A549 (cell line): ENCODE measurements around the gene PCNX1. TPM values are rescaled to one million over a fixed set of nuclear protein-coding genes. Genes with fewer than 3 reads are reported as not detected.

Source experiments
- ATAC-seq, 2 experiments: fragments of 200-7000 bp in 1 of 2; fragments of >200 bp in 1 of 2; cut with Nextera tagmentation in 1 of 2; cut with Tn5 transposase in 1 of 2; 3 replicates each; pipeline versions ENCODE4 v1.8.0 to v1.9.1; 2018 to 2020; ENCODE audit warnings: mild to moderate bottlenecking in 1 of 2, moderate library complexity in 1 of 2
- CTCF ChIA-PET: fragments of 300-600 bp; sonication (Branson Sonifier 250); formaldehyde crosslinking; extraction: SDS; loops from one replicate; lab custom pipeline; 2021; ENCODE audit warnings: antibody characterized with exemption, inconsistent platforms; lab: Yijun Ruan, JAX
- POLR2A ChIA-PET: fragments of 350-600 bp; formaldehyde crosslinking; extraction: SDS; loops from one replicate; lab custom pipeline; 2021; ENCODE audit warnings: antibody characterized with exemption, inconsistent platforms; lab: Yijun Ruan, JAX
- DNase-seq, 2 experiments: peaks; one replicate each; pipeline versions ENCODE4 v3.0.0 to v3.0.0-alpha.2; 2011 to 2016; ENCODE audit warnings: low read depth in 1 of 2, low spot score in 1 of 2
- FAIRE-seq: peaks from 2 replicates; lab custom pipeline; 2011; peaks lifted over from hg19 to GRCh38; lab: Jason Lieb, UNC
- H3K27ac ChIP-seq, 2 experiments: fragments of >200 bp; sonication (Bioruptor Twin); formaldehyde crosslinking; 3 replicates each; pipeline ENCODE4 v1.5.1; 2016 to 2017
- H3K4me1 ChIP-seq: fragments of >200 bp; sonication (Bioruptor Twin); formaldehyde crosslinking; 3 replicates; pipeline ENCODE4 v1.6.1; 2016
- H3K4me2 ChIP-seq: fragments of >200 bp; sonication (Bioruptor Twin); formaldehyde crosslinking; 3 replicates; pipeline ENCODE4 v1.6.1; 2016
- H3K4me3 ChIP-seq: fragments of >200 bp; sonication (Bioruptor Twin); formaldehyde crosslinking; 3 replicates; pipeline ENCODE4 v1.5.1; 2016
- H3K9me3 ChIP-seq: fragments of >200 bp; sonication (Bioruptor Twin); formaldehyde crosslinking; 3 replicates; pipeline ENCODE4 v1.6.1; 2016
- ATOH8 ChIP-seq: fragments of 250-450 bp; sonication (Bioruptor Pico); IDR thresholded peaks from 2 replicates; pipeline ENCODE4 v1.5.0; 2020; ENCODE audit warnings: low read depth, mild to moderate bottlenecking, moderate library complexity
- CBX2 ChIP-seq: fragments of 200-600 bp; sonication (generic); IDR thresholded peaks from 2 replicates; pipeline ENCODE4 v1.6.1; 2016; ENCODE audit warnings: low read depth, mild to moderate bottlenecking, borderline replicate concordance
- CHD4 ChIP-seq: fragments of 200-600 bp; sonication (generic); IDR thresholded peaks from 2 replicates; pipeline ENCODE4 v1.6.1; 2016; ENCODE audit warnings: antibody characterized with exemption, mild to moderate bottlenecking, borderline replicate concordance
- EP300 ChIP-seq, 2 experiments: fragments of >200 bp; sonication (Bioruptor Twin); formaldehyde crosslinking; IDR thresholded peaks; 2 replicates in 1 of 2; 3 replicates in 1 of 2; pipeline ENCODE4 v1.6.1; 2016 to 2017
- ESRRA ChIP-seq: fragments of 150-350 bp; IDR thresholded peaks from 2 replicates; pipeline ENCODE4 v1.6.1; 2014; ENCODE audit warnings: mild to moderate bottlenecking, low read length, borderline replicate concordance
- FOSB ChIP-seq: fragments of 250-450 bp; sonication (Bioruptor Pico); IDR thresholded peaks from 2 replicates; pipeline ENCODE4 v1.5.0; 2020; ENCODE audit warnings: mild to moderate bottlenecking, moderate library complexity
- FOSL2 ChIP-seq, 2 experiments: fragments of 450-650 bp in 1 of 2; fragments of >200 bp in 1 of 2; sonication (Bioruptor Twin) in 1 of 2; formaldehyde crosslinking; IDR thresholded peaks; 2 replicates each; pipeline versions ENCODE4 v1.5.0 to v1.6.1; 2016 to 2020; ENCODE audit warnings: mild to moderate bottlenecking in 1 of 2, moderate library complexity in 1 of 2
- GATA3 ChIP-seq: IDR thresholded peaks from 2 replicates; pipeline ENCODE4 v1.6.1; 2012; ENCODE audit warnings: borderline replicate concordance
- HDAC2 ChIP-seq: fragments of 200-600 bp; sonication (generic); IDR thresholded peaks from 2 replicates; pipeline ENCODE4 v1.6.1; 2016
- HMGXB4 ChIP-seq: fragments of 250-450 bp; sonication (Bioruptor Pico); IDR thresholded peaks from 2 replicates; pipeline ENCODE4 v1.5.0; 2021; ENCODE audit warnings: mild to moderate bottlenecking, moderate library complexity, borderline replicate concordance
- HOXB5 ChIP-seq: fragments of 250-450 bp; sonication (Bioruptor Pico); IDR thresholded peaks from 2 replicates; pipeline ENCODE4 v1.5.0; 2020; ENCODE audit warnings: mild to moderate bottlenecking, moderate library complexity
- KDM1A ChIP-seq: fragments of 200-600 bp; sonication (generic); IDR thresholded peaks from 2 replicates; pipeline ENCODE4 v1.6.1; 2016; ENCODE audit warnings: low read depth, mild to moderate bottlenecking
- MYC ChIP-seq: IDR thresholded peaks from 2 replicates; pipeline ENCODE4 v1.6.1; 2012; ENCODE audit warnings: mild to moderate bottlenecking, inconsistent platforms, low read length, improper control_type of control experiment, borderline replicate concordance
- PBX3 ChIP-seq: IDR thresholded peaks from 2 replicates; pipeline ENCODE4 v1.6.1; 2012
- POLR2A ChIP-seq: IDR thresholded peaks from 2 replicates; pipeline ENCODE4 v1.6.1; 2012; ENCODE audit warnings: mild to moderate bottlenecking, low read length
- POLR2AphosphoS2 ChIP-seq: conservative IDR thresholded peaks from 2 replicates; pipeline ENCODE4 v1.6.1; 2012; ENCODE audit warnings: low read length, improper control_type of control experiment, inconsistent platforms
- RNF2 ChIP-seq: fragments of 200-600 bp; sonication (generic); IDR thresholded peaks from 2 replicates; pipeline ENCODE4 v1.6.1; 2016; ENCODE audit warnings: low read depth, mild to moderate bottlenecking, antibody characterized with exemption, moderate library complexity, borderline replicate concordance
- TFCP2L1 ChIP-seq: fragments of 250-450 bp; sonication (Bioruptor Pico); IDR thresholded peaks from 2 replicates; pipeline ENCODE4 v1.5.0; 2021; ENCODE audit warnings: mild to moderate bottlenecking
- TP53 ChIP-seq: fragments of 250-450 bp; sonication (Bioruptor Pico); IDR thresholded peaks from 2 replicates; pipeline ENCODE4 v1.5.0; 2021; ENCODE audit warnings: mild to moderate bottlenecking, moderate library complexity
- ZSCAN20 ChIP-seq: fragments of 250-450 bp; sonication (Bioruptor Pico); IDR thresholded peaks from 2 replicates; pipeline ENCODE4 v1.8.0; 2022; ENCODE audit warnings: mild to moderate bottlenecking, moderate library complexity
- WGBS: methylation state at CpG from one replicate; pipeline ENCODE4 v1.1.6; 2017; ENCODE audit errors: missing lambda C conversion rate; 5-methylcytosine and 5-hydroxymethylcytosine counted together
- polyA plus RNA-seq, 4 experiments: library from polyadenylated mRNA; depleted of rRNA in 3 of 4; stranded (reverse); fragments of >200 nt; fragmentation: RNase III in 1 of 4; extraction: RNeasy Plus Mini Kit Qiagen cat#74134 plus additional on column Dnase treatment in 1 of 4; gene quantifications; 2 replicates in 3 of 4; 3 replicates in 1 of 4; pipeline ENCODE4 v1.2.3, GENCODE V29; 2011 to 2017
- TF ChIP-seq, protein P1 (sequence below): fragments of 150-350 bp; IDR thresholded peaks from 2 replicates; pipeline ENCODE4 v1.6.1; 2014; ENCODE audit warnings: low read depth, mild to moderate bottlenecking, low read length
- TF ChIP-seq, protein P2 (sequence below): fragments of >200 bp; sonication (Bioruptor Twin); formaldehyde crosslinking; IDR thresholded peaks from 3 replicates; pipeline ENCODE4 v1.6.1; 2016
- TF ChIP-seq, protein P3 (sequence below): IDR thresholded peaks from 2 replicates; pipeline ENCODE4 v1.6.1; 2012

PCNX1 gene
- polyA plus RNA-seq, 2 of the 4 experiments (the other 2 are of a cell fraction): 10.4 to 45.0 TPM

DNA sequence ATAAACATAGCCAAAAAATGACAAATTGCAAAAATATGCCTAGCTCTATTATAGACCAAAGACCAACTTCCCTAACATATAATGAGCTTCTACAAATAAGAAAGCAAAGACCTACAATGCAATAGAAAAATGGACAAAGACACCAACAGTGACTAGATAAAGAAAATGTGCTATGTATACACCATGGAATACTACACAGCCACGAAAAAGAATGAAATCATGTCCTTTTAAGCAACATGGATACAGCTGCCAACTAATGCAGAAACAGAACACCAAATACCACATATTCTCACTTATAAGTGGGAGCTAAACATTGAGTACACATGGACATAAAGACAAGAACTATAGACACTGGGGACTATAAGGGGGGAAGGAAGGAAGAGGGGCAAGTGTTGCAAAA is 10.9 kb upstream of the PCNX1 start:
- no peak overlapping the region for H3K4me2 ChIP-seq
- no peak for FAIRE-seq
- no peaks in the 10 kb centered on the region for H3K9me3 ChIP-seq
- H3K4me3 ChIP-seq: no peak overlapping the region
- ChIA-PET POLR2A (no interaction called here), CTCF (interaction anchor here (0.6 to 4.0 kb wide), 4 partner anchors 8 to 79 kb away, joined by 3 to 24 read pairs (median 6); partner anchors contain the start of gene PCNX1)
- no peak overlapping the region for H3K27ac ChIP-seq
- TF ChIP-seq TP53: no peak
- TF ChIP-seq, protein P1, sequence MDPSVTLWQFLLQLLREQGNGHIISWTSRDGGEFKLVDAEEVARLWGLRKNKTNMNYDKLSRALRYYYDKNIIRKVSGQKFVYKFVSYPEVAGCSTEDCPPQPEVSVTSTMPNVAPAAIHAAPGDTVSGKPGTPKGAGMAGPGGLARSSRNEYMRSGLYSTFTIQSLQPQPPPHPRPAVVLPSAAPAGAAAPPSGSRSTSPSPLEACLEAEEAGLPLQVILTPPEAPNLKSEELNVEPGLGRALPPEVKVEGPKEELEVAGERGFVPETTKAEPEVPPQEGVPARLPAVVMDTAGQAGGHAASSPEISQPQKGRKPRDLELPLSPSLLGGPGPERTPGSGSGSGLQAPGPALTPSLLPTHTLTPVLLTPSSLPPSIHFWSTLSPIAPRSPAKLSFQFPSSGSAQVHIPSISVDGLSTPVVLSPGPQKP: no peak
- no peak for TF ChIP-seq CHD4
- TF ChIP-seq POLR2A: no peak
- no peak for TF ChIP-seq EP300 (IDR thresholded peaks at IDR 0.05)
- TF ChIP-seq ESRRA: no peak
- no peak for TF ChIP-seq HOXB5 (CRISPR knock-in tag)
- TF ChIP-seq, protein P2, sequence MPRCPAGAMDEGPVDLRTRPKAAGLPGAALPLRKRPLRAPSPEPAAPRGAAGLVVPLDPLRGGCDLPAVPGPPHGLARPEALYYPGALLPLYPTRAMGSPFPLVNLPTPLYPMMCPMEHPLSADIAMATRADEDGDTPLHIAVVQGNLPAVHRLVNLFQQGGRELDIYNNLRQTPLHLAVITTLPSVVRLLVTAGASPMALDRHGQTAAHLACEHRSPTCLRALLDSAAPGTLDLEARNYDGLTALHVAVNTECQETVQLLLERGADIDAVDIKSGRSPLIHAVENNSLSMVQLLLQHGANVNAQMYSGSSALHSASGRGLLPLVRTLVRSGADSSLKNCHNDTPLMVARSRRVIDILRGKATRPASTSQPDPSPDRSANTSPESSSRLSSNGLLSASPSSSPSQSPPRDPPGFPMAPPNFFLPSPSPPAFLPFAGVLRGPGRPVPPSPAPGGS: no peak
- no peak for TF ChIP-seq TFCP2L1 (CRISPR knock-in tag)
- no peak for TF ChIP-seq POLR2AphosphoS2
- no peak for TF ChIP-seq GATA3
- no peak for TF ChIP-seq ZSCAN20
- TF ChIP-seq, protein P3, sequence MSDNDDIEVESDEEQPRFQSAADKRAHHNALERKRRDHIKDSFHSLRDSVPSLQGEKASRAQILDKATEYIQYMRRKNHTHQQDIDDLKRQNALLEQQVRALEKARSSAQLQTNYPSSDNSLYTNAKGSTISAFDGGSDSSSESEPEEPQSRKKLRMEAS: no peak
- TF ChIP-seq HMGXB4 (CRISPR knock-in tag): no peak
- TF ChIP-seq MYC: no peak
- TF ChIP-seq FOSL2 (IDR thresholded peaks at IDR 0.05): no peak
- no peak for TF ChIP-seq FOSL2 (CRISPR knock-in tag; IDR thresholded peaks at IDR 0.05)
- no peak for TF ChIP-seq RNF2
- TF ChIP-seq KDM1A: no peak
- WGBS: 0% methylated on average over 1 of the region's 1 CpG
- peaks cover 4% of the 10 kb centered on the region; the same call in 1 of the 3 replicates for H3K4me1 ChIP-seq
- DNase-seq: no peak
- no peak for ATAC-seq

DNA sequence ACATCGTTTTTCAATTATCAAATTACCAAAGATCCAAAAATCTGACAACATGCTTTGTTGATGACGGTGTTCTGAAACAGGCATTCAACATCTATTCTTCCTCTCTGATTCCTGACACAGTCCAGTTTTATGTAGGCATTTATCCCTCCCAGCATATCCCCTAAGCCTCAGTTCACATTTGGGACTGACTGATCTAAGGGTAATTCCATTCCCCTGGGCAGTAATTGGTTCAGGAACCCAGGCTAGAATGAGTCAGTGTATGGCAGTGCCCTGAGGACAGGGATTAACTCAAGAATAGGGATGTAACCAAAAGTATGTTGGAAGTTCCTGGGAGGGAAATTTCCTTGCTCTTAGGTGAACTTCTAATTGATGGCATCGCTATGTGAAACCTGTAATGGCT is 10.3 kb upstream of the PCNX1 start:
- Histone ChIP-seq H3K4me1 (peaks cover 5% of the 10 kb centered on the region; the same call in 1 of the 3 replicates), H3K27ac (no peak overlapping the region)
- ATAC-seq: no peak
- 83% methylated on average over 3 of the region's 3 CpGs for WGBS
- ChIA-PET CTCF (interaction anchor here (0.6 to 4.0 kb wide), 3 partner anchors 10 to 79 kb away, joined by 3 to 24 read pairs (median 5); partner anchors contain the start of gene PCNX1), POLR2A (no interaction called here)
- TF ChIP-seq CBX2 (no peak), ATOH8 (CRISPR knock-in tag) (no peak), PBX3 (no peak), ZSCAN20 (no peak), HDAC2 (no peak), FOSB (CRISPR knock-in tag) (no peak)
- TF ChIP-seq, all 56 proteins: peak for 0
- Histone ChIP-seq H3K4me2 (no peak overlapping the region), H3K9me3 (no peaks in the 10 kb centered on the region), H3K4me3 (no peak overlapping the region)
- no peak for DNase-seq
- no peak for FAIRE-seq
